Gastrocnemius medialis (tissue), 4 donors: ENCODE measurements around the gene NLGN1.

ENCODE experiments used
- CTCF ChIP-seq, 5 experiments: fragments of 450-650 bp in 3 of 5; fragments of 200-600 bp in 2 of 5; sonication (generic) in 2 of 5; IDR thresholded peaks in 4 of 5; conservative IDR thresholded peaks in 1 of 5; 1 replicate in 4 of 5; 2 replicates in 1 of 5; pipeline ENCODE4 v1.5.1; 2016 to 2019; ENCODE audit warnings: antibody characterized with exemption in 5 of 5, mild to moderate bottlenecking in 3 of 5, moderate library complexity in 3 of 5
- POLR2A ChIP-seq, 2 donors: fragments of 450-650 bp; IDR thresholded peaks; one replicate each; pipeline ENCODE4 v1.6.1; 2017; ENCODE audit warnings: antibody characterized with exemption in 2 of 2, mild to moderate bottlenecking in 2 of 2, moderate library complexity in 2 of 2

- TF ChIP-seq POLR2A (IDR thresholded peaks at IDR 0.05): no peak
- no peak for TF ChIP-seq CTCF (IDR thresholded peaks at IDR 0.05 in 4 of 5, conservative IDR thresholded peaks at IDR 0.05 in 1 of 5)
These were observed 328.0 kb downstream of the NLGN1 start for GRCh38 chr3:173725507-173725906.
